Activated naive CD4-positive, alpha-beta T cell treated with anti-CD3 and anti-CD28 coated beads, Interleukin-2, amount 50 U/mL, for 16 hours (primary cell): ENCODE data around the gene BLTP1.

Source experiments
- DNase-seq: peaks from one replicate; pipeline ENCODE4 v3.0.0-alpha.2; 2020

Gene BLTP1

DNA sequence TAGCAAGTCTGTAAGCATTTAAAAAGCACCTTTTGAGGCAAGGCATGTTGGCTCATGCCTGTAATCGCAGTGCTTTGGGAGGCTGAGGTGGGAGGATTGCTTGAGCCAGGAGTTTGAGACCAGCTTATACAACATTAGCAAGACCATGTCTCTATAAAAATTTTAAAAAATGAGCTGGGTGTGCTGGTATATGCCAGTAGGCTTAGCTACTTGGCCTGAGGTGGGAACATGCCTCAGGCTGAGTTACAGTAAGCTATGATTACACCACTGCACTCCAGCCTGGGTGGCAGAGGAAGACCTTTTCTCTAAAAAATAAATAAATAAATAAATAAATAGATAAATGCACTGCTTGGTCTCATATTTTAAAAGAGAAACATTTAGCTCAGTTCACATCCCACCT lies 26.8 kb downstream of the BLTP1 start:
- no peak for DNase-seq

DNA sequence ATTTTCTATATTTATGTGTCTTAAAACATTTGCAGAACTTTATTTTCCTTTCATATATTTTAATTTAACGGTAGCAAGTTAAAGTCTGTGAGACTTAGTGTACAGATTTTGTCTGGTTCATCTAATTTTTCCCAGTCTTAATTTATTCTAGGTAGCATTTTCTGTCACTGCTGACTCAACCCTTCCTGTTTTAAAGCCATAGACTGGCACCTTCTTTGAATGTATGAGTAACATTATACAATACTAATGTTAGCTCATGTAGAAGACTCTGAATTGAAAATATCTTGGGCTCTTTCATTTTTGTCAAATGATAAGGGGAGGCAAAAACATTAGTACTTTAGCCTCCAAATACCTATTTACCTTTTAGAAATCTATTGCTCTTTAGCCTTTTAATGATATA lies 43.6 kb downstream of the BLTP1 start:
- DNase-seq = no peak
